Measurements from ENCODE around the gene NMNAT3.

NMNAT3 gene

GRCh38 chr3:139518926-139519842 is 158.6 kb downstream of the NMNAT3 start:
- DNase-seq = no peak

DNA sequence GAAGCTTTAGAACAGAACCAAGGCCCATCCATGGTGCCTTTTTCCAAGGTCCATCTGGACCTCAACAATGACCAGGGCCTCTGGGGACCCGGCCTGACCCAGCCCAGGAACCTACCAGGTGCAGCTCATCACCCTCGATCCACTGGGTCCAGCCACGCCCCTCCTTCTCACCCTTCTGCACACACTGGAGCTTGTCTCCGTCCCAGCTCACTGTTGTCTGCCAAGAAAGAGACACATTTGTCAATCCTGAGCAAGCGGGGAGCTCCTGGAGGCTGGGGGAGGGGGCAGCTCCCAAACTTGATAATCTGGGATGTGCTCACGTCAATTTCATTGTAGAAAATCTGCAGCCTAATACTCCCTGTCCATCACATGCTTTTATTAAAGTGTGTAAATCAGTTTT is 159.5 kb downstream of the NMNAT3 start:
- DNase-seq = no peak

- DNase-seq = no peak
These were observed 160.3 kb downstream of the NMNAT3 start for GRCh38 chr3:139517321-139518065.

GRCh38 chr3:139514741-139515140 is 163.0 kb downstream of the NMNAT3 start:
- no peak for DNase-seq

Data from DMS79 (cell line).